BE2C (cell line): Measurements from ENCODE around the gene OSBPL6.

ENCODE experiments used
- DNase-seq: peaks from one replicate; pipeline ENCODE4 v3.0.0-alpha.2; 2020
- H3K27me3 ChIP-seq: fragments of 250-450 bp; sonication (Bioruptor Pico); 2 replicates; pipeline ENCODE4 v1.5.1; 2020; ENCODE audit warnings: mild to moderate bottlenecking
- H3K36me3 ChIP-seq: fragments of 250-450 bp; sonication (Bioruptor Pico); 2 replicates; pipeline ENCODE4 v1.5.1; 2020; ENCODE audit warnings: mild to moderate bottlenecking
- H3K4me1 ChIP-seq: fragments of 250-450 bp; sonication (Bioruptor Pico); 2 replicates; pipeline ENCODE4 v1.5.1; 2020
- H3K4me3 ChIP-seq: 2 replicates; pipeline ENCODE4 v1.5.1; 2011; ENCODE audit warnings: low read depth, low read length
- H3K9me3 ChIP-seq: fragments of 250-450 bp; sonication (Bioruptor Pico); 2 replicates; pipeline ENCODE4 v1.5.1; 2020
- TF ChIP-seq, protein P1 (sequence below): IDR thresholded peaks from 2 replicates; pipeline ENCODE4 v1.5.1; 2012; ENCODE audit warnings: mild to moderate bottlenecking, low read depth, low read length

Gene OSBPL6

DNA sequence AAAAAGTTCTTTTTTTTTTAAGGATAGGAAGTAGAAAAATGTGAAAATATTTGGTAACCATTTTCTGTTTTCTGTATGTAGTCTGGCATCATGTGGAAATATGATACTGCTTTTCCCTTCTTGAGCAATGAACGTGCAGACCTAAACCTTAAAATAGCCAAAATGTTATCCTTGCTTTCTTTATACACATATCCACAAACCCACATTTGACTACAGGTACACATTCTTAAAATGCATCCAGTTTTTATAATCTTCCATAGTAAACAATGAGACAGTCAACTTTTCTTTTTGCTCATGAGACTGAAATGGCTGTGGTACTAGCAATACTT, 90.9 kb downstream of the OSBPL6 start:
- Histone ChIP-seq H3K4me1 (no peaks in the 10 kb centered on the region), H3K27me3 (no peaks in the 10 kb centered on the region), H3K36me3 (no peaks in the 10 kb centered on the region), H3K9me3 (no peaks in the 10 kb centered on the region), H3K4me3 (no peak overlapping the region)
- TF ChIP-seq, protein P1, sequence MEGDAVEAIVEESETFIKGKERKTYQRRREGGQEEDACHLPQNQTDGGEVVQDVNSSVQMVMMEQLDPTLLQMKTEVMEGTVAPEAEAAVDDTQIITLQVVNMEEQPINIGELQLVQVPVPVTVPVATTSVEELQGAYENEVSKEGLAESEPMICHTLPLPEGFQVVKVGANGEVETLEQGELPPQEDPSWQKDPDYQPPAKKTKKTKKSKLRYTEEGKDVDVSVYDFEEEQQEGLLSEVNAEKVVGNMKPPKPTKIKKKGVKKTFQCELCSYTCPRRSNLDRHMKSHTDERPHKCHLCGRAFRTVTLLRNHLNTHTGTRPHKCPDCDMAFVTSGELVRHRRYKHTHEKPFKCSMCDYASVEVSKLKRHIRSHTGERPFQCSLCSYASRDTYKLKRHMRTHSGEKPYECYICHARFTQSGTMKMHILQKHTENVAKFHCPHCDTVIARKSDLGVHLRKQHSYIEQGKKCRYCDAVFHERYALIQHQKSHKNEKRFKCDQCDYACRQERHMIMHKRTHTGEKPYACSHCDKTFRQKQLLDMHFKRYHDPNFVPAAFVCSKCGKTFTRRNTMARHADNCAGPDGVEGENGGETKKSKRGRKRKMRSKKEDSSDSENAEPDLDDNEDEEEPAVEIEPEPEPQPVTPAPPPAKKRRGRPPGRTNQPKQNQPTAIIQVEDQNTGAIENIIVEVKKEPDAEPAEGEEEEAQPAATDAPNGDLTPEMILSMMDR: no peak
- no peak for DNase-seq

DNA sequence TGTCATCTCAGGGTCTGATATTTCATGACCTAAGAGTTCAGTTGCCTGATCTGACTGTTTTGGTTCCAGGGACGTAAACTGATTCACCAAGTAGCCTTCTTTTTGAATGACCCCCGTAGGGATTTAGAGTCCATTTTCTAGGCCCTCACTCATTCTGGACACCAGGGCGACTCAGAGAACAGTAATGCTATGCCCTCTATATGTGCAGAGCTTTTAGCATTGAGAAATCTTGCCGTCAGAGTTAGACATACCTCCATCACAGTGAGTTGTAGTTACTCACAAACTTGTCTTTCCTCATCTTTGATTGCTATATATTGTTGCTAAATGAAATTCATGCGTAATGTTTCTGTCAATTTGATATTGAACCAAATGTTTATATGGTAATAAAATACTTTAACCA, 92.3 kb downstream of the OSBPL6 start:
- Histone ChIP-seq H3K9me3 (no peaks in the 10 kb centered on the region), H3K27me3 (no peaks in the 10 kb centered on the region), H3K4me3 (no peak overlapping the region), H3K4me1 (no peaks in the 10 kb centered on the region), H3K36me3 (no peaks in the 10 kb centered on the region)
- TF ChIP-seq, protein P1: no peak
- DNase-seq: no peak

DNA sequence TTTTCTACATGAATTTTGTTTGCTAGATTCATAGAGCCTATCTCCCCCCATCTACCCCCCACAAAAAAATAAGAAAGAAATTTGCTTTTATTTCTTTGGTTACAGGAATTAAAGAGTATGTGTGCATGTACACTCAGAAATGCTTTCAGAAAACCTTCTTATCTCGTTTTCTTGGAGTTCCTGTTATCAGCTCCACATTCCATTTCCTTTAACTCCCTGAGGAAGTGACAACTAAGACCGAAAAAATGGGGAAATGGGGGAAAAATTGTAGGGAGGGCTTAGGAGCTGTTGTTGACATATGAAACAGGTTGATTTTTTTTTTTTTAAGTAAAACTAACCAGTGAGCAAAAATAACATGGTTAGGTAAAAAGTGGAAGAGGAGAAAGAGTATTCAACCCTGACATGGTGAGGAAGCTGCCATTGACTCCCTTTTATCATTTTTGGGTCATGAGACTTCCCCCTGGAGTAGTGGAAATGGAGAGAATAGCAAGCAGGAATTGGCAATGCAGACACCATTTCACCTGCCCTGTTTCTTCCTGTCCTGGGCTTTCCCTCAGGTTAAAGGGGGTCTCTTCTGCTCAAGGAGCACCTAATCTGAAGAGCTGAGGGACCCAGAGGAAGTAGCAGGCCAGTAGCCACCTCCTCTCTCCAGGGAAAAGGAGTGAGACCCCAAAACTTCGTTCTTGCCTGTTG, 93.5 kb downstream of the OSBPL6 start:
- Histone ChIP-seq H3K36me3 (no peaks in the 10 kb centered on the region), H3K4me3 (no peak overlapping the region), H3K9me3 (no peaks in the 10 kb centered on the region), H3K4me1 (no peaks in the 10 kb centered on the region), H3K27me3 (no peaks in the 10 kb centered on the region)
- TF ChIP-seq, protein P1: no peak
- no peak for DNase-seq

DNA sequence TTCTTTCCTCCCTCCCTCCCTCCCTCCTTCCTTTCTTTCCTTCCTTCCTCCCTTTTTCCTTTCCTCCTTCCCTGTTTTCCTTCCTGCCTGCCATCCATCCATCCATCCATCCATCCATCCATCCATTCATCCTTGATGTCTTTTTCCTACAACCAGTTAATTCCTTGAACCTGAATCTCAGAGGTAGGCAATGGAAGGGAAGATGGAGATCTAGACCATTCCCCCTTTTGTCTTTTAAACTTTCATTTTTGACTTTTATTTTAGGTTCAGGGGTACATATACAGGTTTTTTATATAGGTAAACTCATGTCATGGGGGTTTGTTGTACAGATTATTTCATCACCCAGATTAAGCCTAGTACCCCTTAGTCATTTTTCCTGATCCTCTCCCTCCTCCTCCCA, 97.4 kb downstream of the OSBPL6 start:
- TF ChIP-seq, protein P1: no peak
- Histone ChIP-seq H3K4me1 (no peaks in the 10 kb centered on the region), H3K36me3 (no peaks in the 10 kb centered on the region), H3K27me3 (no peaks in the 10 kb centered on the region), H3K9me3 (no peaks in the 10 kb centered on the region), H3K4me3 (no peak overlapping the region)
- DNase-seq: no peak

DNA sequence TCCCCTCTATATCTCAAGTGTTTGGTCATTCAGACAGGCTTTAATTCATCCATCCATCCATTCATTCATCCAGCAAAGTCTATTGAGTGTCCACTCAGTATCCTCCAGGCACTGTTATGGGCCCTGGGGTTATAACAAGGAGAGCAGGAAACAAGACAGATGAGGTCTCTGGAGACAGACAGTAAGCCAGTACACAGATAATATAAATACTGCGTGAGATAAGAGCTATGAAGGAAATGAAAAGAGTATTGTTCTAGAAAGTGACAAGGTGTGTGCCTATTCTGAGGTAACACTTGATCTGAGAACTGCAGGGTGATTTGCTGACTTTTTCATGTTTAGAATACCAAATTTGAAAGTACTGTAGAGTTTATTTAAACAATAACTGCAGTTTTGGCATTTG, 98.3 kb downstream of the OSBPL6 start:
- H3K4me3 ChIP-seq: no peak overlapping the region
- no peaks in the 10 kb centered on the region for H3K4me1 ChIP-seq
- TF ChIP-seq, protein P1: no peak
- H3K9me3 ChIP-seq: no peaks in the 10 kb centered on the region
- H3K36me3 ChIP-seq: no peaks in the 10 kb centered on the region
- no peak for DNase-seq
- H3K27me3 ChIP-seq: no peaks in the 10 kb centered on the region

DNA sequence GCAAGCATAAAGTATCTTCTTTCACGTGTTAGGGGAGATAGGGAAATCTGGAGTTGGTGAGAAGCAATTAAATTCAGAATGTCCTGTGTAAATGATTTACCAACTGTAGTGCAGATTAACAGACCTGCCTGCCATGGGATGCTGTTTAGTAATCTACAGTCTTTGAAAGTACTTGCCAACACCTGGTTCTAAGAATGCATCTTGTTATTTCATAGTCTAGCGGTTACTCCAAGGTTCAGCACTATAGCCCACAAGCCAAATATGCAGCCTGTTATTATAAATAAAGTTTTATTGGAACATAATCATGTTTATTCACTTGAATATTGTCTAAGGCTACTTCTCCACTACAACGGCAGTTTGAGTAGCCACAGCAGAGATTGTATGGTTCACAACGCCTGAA, 100.8 kb downstream of the OSBPL6 start:
- Histone ChIP-seq H3K27me3 (no peaks in the 10 kb centered on the region), H3K4me3 (no peak overlapping the region), H3K4me1 (no peaks in the 10 kb centered on the region), H3K9me3 (no peaks in the 10 kb centered on the region), H3K36me3 (no peaks in the 10 kb centered on the region)
- no peak for DNase-seq
- TF ChIP-seq, protein P1: no peak
